C1 segment of cervical spinal cord (tissue), 14 donors: ENCODE data around the gene MON1A.

ENCODE experiments used
- DNase-seq, 14 donors: peaks; one replicate each; lab custom pipeline; 2025; lab: John Stamatoyannopoulos, UW

MON1A gene

DNA sequence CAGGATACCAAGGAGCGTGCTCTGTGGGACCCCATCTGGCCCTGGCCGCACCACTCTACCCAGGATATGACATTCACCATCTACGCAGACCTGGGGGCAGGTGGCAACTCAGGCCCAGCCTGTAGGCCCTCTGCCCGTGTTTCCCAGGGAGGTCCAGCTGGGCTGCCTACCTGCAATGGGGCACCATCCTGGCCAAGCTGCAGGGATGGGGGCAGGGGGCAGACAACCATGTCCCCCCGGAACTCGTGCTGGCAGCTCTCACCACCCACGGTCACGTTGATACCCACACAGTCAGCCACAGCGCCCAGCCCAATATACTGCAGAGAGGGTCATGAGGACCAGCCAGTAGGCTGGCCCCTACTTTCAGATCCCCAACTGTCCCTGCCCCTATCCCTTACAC lies 33.8 kb downstream of the MON1A start:
- no peak for DNase-seq

- no peak for DNase-seq
Measured at GRCh38 chr3:49889296-49889695, 40.3 kb downstream of the MON1A start.

DNA sequence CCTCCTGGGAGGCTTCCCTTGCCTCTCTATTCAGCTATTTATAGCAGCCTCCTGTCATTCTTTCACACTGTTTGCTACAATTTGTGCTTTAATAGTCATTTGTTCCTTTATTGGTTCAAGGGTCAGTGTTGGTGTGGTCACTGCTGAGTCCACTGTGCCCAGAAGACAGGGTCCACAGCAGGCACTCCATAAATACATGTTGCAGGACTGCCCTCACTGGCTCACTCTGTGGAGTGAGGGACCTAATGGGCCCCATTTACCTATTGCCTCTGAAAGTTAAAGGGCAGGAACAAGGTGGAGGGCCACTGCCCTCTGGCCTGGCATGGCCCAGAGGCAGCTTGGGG lies 42.7 kb downstream of the MON1A start:
- DNase-seq = no peak

DNA sequence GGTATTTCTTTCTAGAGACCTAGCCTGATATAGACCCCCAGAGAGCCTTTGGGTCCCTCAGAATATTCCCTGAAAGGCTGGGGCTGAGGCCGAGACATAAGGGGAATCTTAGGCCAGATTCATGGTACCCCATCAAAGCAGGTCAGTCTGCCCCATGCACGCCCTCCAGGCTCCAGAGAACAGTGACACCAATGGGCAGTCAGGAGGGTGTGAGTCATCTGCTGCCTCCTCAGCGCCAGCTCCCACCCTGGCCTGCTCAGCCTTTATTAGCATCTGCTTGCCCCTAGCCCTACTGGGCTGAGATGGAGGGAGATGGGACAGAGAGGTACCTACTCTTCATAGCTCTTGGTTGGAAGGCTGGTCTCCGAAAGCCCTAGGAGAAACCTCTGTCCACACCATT lies 45.6 kb downstream of the MON1A start:
- no peak for DNase-seq

DNA sequence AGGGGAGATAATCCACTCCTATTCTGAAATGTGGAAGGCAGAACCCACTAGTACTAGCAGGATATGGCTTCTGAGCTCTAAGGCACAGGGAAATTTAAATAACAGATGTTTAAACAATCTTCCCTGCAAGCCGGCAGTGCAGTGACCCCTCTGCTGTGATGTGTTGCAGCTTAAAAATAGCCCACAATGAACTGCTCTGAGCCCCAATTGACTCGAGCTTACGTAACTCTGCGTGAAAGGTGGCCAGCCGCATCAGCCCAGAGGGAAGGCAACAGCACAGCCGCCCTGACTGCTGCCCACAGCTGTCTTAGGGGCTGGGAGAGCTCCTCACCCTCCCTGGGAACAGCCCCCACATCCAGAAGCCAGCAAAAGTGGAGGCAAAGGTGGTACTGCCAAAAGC lies 47.4 kb downstream of the MON1A start:
- no peak for DNase-seq

DNA sequence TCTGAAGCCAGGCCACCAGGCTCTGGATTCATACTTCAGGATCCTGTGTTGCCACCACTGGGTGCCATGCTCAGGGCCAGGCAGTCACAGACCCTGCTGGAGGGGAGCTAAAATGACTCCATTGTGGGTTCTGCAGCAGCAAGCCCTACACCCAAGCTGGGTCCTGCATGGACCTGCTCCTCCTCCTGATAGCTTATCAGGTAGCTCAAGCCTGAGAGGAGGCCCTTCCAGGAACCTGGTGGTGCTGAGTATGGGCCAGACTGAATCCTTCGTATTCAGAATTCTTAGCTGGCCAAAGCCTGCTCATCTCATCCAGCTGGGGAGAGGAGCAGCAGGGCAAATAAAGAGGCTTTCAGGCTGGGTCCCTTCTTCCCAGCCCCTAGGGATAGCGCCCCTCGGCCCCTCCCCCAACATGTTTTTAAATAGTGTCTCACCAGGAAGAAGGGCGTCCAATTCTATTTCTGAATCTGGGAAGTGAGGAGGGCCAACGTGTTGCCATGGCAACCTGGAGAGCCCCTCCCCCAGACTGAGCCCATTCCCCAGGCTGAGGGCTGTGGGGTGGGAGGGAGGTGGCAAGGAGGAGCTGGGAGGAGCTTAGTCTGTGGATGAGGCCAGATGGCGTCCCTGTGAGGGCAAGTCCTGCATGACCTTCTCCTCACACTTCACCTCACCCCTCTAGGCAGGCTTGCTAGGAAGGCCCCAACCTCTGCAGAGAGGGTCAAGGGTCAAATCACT lies 48.9 kb downstream of the MON1A start:
- no peak for DNase-seq

DNA sequence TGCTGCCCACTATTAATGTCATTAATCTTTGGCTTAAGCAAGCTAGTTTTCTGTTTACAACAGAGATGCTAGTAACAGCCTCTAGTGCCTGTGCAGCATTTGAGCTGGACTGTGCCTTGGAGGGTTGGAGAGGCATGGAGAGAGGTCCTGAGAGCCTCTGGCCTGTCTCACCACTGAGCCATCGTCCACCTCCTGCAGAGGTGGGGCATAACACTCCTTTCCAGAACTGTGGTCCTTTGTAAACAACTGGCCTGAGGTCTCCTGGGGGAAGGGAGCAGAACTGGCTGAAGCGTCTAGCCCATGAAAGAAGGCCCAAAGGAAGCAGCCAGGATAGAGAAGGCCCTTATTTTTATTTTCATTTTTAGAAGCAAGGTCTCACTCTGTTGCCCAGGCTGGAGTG lies 49.9 kb downstream of the MON1A start:
- DNase-seq = no peak

- no peak for DNase-seq
Measured at GRCh38 chr3:49878686-49879085, 50.9 kb downstream of the MON1A start.

GRCh38 chr3:49877716-49878115 lies 51.9 kb downstream of the MON1A start:
- DNase-seq = no peak

- no peak for DNase-seq
Measured at GRCh38 chr3:49876567-49876966, 53.0 kb downstream of the MON1A start.

DNA sequence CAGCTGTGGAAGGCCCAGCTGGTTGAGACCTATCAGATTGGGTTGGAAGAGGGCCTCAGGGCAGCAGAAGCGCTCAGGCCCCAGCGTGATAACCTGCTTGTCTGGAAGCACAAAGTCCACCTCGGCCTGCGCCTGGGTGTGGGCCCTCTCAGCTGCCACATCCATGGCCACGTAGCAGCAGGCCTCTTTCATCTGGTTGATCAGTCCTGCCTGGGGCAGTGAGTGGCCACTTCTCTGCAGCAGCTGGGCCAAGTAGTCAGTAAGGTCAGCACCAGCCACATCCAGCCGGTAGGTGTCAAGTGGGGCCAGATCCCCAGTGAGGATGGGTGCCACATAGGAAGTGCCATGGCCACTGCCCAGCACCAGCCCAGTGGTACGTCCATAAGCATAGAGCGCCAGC lies 56.0 kb downstream of the MON1A start:
- DNase-seq = no peak

DNA sequence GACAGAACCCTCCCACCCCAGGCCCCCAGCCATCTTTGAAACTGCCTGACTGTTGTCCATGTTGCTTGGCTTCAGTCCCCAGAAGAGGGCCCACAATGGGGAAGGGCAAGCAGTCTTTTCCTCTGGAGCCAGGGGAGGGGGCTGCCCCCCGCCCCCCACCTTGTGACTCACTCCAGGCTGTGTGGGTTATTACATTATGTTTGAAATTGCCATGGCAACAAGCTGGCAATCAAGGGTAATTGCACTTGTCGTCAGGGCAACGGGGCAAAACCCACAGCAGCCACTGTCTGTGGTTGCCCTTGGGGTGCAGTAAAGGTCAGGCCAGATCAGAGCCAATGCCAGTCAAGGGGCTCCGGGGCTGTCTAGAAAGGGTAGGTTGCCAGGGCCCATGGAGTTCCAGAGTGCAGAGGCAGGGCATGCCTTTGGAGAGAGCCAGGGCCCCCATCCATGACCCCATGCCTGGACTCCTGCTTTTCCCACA lies 56.8 kb downstream of the MON1A start:
- DNase-seq = peak in 2 of 14 donors; percentile 31 to 34

DNA sequence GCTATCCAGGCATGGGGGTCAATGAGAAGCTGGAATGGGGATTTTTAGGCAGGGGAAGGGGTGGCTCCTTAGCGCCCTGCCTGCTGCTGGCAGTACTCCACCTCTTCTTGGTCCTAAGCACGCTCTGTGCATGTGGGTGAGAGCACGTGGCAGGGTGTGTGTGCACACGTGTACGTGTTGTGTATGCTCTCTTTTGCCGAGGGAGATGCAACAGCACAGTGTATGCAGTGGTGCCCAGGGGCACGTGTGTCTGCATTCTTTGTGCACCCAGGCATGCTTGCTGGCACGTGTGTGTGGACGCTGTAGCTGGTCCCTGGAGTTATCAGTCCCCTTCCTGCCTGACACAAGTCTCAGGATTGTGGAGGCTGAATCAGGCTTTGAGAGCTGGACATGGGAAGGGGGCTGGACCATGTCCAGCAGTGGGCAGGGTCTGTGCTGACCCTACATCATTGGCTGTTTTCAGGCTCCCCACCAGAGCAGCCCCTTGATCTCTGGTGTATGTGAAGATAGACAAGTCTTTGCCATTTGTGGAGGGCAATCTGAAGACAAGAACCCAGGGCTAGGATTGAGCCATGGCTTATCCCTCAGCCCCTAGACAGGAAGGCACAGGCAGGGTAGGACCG lies 58.0 kb downstream of the MON1A start:
- DNase-seq = no peak

GRCh38 chr3:49869525-49870126 lies 60.0 kb downstream of the MON1A start, which contains the start of gene CAMKV:
Gene CAMKV (minus strand): TSS chr3:49869906. CDS start chr3:49862388, 7,518 bp downstream.
- no peak for DNase-seq

DNA sequence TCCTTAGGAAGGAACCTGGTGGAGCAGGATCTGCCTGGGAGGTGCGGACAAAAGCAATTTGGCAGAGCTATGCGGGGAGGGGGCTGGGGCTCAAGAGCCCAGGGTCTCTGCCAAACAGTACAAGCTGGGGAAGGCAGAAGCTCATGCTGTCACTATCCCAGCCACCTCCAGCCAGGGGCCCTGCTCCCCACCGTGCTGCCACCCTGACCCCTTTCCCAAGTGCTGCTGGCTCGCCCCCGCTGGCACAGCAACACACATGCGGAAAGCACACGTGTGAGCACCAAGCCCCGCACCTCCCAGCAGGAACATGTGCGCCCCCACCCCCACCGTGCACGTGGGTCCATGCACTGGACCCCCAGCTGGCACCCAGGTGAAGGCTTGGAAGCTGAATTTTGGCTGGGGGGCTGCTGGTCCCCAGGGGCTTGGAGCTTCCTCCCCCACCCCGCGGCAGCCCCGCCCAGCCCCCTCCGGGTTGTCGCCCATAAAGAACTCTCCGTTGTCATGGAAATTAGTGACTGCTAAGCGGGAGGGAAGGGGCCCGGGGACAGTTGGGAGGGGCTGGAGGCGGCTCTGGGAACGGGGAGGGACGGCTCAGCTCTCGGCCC lies 60.6 kb downstream of the MON1A start:
- DNase-seq = no peak

DNA sequence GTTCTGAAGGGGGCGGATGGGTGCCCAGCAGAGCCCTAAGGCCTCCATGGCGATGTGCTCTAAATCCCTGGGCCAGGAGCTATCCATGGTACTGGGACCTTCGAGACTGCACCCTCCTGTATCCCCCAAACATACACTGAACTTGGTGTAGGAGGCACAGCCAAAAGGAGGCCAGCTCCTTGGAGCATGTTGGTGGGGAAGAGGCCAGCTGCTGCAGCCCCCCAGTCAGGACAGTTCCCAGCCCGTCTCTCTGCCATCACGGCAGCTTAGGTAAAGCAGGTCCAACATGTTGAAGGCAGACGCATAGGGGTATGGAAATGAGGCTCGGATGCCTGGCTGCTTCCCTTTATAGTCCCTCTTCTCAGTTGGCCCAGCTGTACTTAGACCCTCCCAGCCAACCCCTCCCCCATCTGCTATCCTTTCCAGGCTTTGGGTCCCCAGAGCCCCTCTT lies 61.7 kb downstream of the MON1A start:
- no peak for DNase-seq

DNA sequence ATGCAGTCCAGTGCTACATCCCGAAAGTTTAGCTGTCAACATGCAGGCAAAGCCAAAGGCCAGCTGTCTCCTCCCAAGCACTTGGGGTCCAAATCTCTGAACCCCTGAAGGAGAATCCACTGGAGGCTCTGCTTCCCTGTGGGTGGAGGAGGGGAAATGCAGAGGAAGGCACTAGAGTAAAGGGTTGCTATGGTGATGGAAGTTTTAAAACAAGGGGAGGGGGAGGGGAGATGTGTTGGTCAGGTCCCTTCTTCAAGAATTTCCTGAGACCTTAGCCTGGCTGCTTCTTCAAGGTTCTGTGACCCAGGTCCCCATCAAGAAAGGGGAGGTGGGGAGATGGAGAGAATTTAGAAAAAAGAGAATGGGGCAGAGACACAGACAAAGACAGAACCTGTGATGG lies 62.2 kb downstream of the MON1A start:
- DNase-seq = no peak

DNA sequence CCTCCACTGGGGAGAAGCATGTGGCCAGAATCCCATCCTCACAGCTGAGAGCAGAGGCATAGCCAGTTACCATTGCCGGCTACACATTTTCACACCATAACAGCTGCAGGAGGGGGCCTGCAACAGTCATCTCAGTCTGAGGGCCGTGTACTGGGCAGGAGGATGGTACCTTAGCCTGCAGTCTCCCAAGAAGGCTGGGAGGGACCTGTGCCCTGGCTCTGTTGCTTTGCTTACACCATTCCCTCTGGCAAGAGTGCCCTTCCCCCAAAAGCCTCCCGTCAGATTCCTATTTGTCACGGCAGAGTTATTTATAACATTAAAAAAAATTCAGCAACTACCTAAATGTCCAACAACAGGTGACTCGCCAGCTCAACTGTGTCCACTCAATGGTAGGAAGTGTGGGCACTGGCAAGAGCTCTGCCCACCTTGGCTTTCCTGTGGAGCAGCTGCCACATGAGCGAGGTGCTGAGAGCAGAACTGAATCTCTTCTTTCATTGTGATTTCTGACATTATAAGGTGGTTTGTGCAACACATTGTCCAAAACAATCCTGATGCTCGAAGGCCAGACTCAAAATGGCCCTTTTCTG lies 64.3 kb downstream of the MON1A start:
- no peak for DNase-seq

- no peak for DNase-seq
Measured at GRCh38 chr3:49864505-49864904, 65.1 kb downstream of the MON1A start.

- DNase-seq = no peak
Measured at GRCh38 chr3:49859576-49860305, 69.9 kb downstream of the MON1A start.
